Stimulated activated CD8-positive, alpha-beta memory T cell treated with anti-CD3 and anti-CD28 coated beads, Interleukin-4, amount 100 ng/mL, for 4 hours (primary cell): ENCODE data around the gene FUT1.
"Not testable (repeated sequence)": the region's sequence is repeated elsewhere in the genome, so short reads cannot be mapped to it uniquely, and the experiment has no call there.

ENCODE experiments used
- DNase-seq, 2 donors: peaks; one replicate each; pipeline ENCODE4 v3.0.0-alpha.2; 2020; ENCODE audit warnings: low read depth in 2 of 2, low spot score in 1 of 2

The FUT1 gene

GRCh38 chr19:48768994-48769713 is 16.7 kb upstream of the FUT1 start:
- no peak for DNase-seq

GRCh38 chr19:48768171-48768753 is 15.8 kb upstream of the FUT1 start:
- not testable (repeated sequence) for DNase-seq

- DNase-seq: not testable (repeated sequence)
These were observed 13.4 kb upstream of the FUT1 start for GRCh38 chr19:48765816-48766215.

- DNase-seq: no peak
These were observed 8.2 kb upstream of the FUT1 start for GRCh38 chr19:48760504-48761205.

GRCh38 chr19:48757741-48758144 is 5.3 kb upstream of the FUT1 start:
- DNase-seq: no peak

GRCh38 chr19:48757089-48757675 is 4.7 kb upstream of the FUT1 start:
- DNase-seq: no peak

- DNase-seq: no peak
These were observed 4.2 kb upstream of the FUT1 start for GRCh38 chr19:48756686-48757085.

GRCh38 chr19:48756212-48756611 is 3.8 kb upstream of the FUT1 start:
- DNase-seq: no peak

GRCh38 chr19:48755787-48756186 is 3.3 kb upstream of the FUT1 start:
- no peak for DNase-seq

- DNase-seq: no peak
These were observed 2.7 kb upstream of the FUT1 start, which contains the start of gene FGF21 for GRCh38 chr19:48755084-48755641. FGF21 (plus strand) TSS chr19:48755524; CDS start chr19:48756237, 713 bp downstream.

GRCh38 chr19:48751845-48752495 is 471 bp downstream of the FUT1 start:
- no peak for DNase-seq

GRCh38 chr19:48750771-48751504 is 1.5 kb downstream of the FUT1 start:
- DNase-seq: no peak

- DNase-seq: no peak
These were observed 2.1 kb downstream of the FUT1 start for GRCh38 chr19:48750351-48750750.

GRCh38 chr19:48749571-48750198 is 2.8 kb downstream of the FUT1 start:
- no peak for DNase-seq

GRCh38 chr19:48746738-48747575 is 5.5 kb downstream of the FUT1 start, which contains the start of gene IZUMO1:
IZUMO1 (minus strand) TSS chr19:48746909; CDS start chr19:48745859, 1,050 bp downstream.
- DNase-seq: no peak

GRCh38 chr19:48746110-48746509 is 6.3 kb downstream of the FUT1 start:
- DNase-seq: no peak

- DNase-seq: no peak
These were observed 7.0 kb downstream of the FUT1 start for GRCh38 chr19:48745208-48745995.

GRCh38 chr19:48742096-48742495 is 10.3 kb downstream of the FUT1 start:
- no peak for DNase-seq
